ENCODE results near the gene NAV1. TPM values are rescaled to one million over a fixed set of nuclear protein-coding genes. Genes with fewer than 3 reads are reported as not detected.
"Not testable (repeated sequence)": the region's sequence is repeated elsewhere in the genome, so short reads cannot be mapped to it uniquely, and the experiment has no call there.

Gene NAV1
- total RNA-seq, 1 donor from 2014 or later = 63.3 TPM

GRCh38 chr1:201515062-201515750 is 23.7 kb upstream of the NAV1 start:
- no peak for DNase-seq
- ATAC-seq = no peak
- intact Hi-C loops (cut with micrococcal nuclease) = loop anchor here (10.0 kb wide), 1 partner anchor 70 kb away; no protein-coding TSS in a partner anchor

DNA sequence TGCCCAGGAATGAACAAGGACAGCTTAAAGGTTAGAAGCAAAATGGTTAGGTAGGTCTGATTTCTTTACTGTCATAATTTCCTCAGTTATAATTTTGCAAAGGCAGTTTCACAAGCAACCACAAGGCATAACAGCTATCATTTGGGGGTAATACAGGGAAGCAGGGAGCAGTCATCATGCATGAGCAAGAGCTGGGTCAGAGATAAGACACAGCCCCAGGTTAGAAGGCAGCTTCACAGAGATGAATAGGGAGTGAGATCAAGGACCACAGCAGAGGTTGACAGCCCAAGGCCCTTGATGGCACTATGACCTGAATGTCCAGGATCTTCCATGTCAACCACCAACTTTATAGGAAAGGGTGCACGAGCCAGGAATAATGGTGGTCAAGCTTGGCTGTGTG is 23.0 kb upstream of the NAV1 start:
- no peak for ATAC-seq
- intact Hi-C loops (cut with micrococcal nuclease) = loop anchor here (10.0 kb wide), 1 partner anchor 71 kb away; no protein-coding TSS in a partner anchor
- DNase-seq = no peak

DNA sequence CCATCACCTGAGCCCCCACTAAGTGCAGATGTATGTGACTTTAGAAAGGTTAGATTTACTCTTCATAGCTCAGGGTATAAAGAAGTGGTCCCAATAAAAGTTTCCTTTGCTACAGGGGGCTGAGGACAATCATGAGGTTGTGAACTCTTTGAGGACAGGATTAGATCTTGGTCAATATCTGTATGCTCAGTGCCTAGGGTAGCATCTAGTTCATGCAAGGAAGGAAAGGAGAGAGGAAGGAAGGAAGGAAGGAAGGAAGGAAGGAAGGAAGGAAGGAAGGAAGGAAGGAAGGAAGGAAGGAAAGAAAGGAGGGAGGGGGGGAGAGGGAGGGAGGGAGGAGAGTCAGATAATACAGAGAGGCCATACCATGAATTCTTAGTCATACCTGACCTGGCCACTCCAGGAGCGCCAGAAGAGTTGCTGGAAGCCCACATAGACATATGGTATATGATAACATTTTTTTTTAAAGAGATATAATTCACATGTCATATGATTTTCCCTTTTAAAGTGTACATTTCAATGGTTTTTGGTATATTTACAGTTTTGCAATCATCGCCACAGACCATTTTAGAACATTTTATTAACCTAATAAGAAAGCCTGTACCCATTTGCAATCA is 22.3 kb upstream of the NAV1 start:
- intact Hi-C loops (cut with micrococcal nuclease) = loop anchor here (10.0 kb wide), 1 partner anchor 72 kb away; no protein-coding TSS in a partner anchor
- ATAC-seq (no peak), DNase-seq (no peak)

DNA sequence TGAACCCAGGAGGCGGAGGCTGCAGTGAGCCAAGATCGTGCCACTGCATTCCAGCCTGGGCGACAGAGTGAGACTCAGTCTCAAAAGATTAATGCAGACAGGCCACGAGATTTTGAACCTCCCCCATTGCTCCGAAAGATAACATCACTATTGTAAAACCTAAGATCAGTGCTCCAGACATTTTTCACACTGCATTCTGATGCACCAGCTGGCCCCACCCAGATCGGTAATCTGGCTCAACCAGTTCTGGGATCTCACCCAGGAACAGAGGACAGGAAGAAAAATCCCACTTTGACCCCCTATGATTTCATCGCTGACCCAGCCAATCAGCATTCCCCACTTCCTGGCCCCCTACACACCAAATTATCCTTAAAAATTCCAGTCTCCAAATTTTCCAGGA is 21.3 kb upstream of the NAV1 start:
- intact Hi-C loops (cut with micrococcal nuclease) = loop anchor here (10.0 kb wide), 1 partner anchor 73 kb away; no protein-coding TSS in a partner anchor
- DNase-seq = no peak
- ATAC-seq = no peak

DNA sequence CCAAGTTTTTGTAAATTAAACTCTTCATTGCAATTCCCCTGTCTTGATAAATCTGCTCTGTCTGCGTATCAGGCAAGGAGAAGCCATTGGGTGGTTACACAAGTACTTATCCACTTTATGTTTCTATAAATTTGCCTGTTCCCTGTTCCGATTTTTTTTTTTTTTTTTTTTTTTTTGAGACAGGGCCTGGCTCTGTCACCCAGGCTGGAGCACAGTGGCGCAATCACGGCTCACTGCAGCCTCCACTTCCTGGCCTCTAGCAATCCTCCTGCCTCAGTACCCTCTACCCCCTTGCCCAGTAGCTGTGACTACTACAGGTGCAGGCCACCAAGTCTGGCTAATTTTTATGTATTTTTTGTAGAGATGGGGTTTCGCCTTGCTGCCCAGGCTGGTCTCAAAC is 20.9 kb upstream of the NAV1 start:
- intact Hi-C loops (cut with micrococcal nuclease) = loop anchor here (10.0 kb wide), 1 partner anchor 73 kb away; no protein-coding TSS in a partner anchor
- no peak for ATAC-seq

GRCh38 chr1:201520046-201520575 is 18.8 kb upstream of the NAV1 start:
- intact Hi-C loops (cut with micrococcal nuclease); ATAC-seq; DNase-seq: not testable (repeated sequence)

More for the DNA sequence above, 20.9 kb upstream of the NAV1 start:
- DNase-seq = no peak

DNA sequence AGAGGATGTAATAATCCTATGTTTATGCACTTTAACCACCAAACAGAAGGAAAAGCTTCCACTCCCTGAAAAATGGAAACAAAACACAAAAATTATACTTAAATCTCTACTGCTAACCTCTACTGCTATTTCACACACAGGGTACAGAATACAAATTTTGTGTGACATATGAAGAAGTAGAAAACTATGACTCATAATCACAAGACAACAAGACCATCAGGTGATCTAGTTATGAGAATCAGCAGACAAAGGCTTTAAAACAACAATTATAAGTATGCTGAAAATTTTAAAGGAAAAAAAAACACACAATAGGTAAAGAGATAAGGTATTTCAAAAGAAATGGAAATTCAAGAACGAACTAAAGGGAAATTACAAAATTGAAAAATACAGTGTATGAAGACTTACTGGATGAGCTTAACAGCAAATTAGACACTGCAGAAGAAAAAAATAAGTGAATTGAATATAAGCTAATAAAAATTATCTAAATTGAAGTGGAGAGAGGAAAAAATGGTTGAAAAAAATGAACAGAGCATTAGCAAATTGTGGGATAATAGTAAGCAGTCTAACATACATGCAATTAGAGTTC is 13.6 kb upstream of the NAV1 start:
- intact Hi-C loops (cut with micrococcal nuclease) = no loop called here
- no peak for DNase-seq
- ATAC-seq = no peak

DNA sequence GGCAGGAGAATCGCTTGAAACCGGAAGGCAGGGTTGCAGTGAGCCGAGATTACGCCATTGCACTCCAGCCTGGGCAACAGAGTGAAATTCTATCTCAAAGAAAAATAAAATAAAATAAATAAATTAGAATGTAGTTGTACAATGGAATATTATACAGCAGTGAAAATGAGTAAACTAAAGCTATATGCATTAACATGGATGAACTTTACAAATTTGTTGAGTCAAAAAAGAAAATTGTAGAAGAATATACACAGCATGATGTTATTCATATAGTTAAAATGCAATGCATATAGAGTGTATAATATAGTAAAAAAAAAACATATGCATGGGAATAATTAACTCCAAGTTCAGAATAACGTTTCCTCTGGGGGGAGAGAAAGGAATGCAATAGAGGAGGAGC is 11.0 kb upstream of the NAV1 start:
- DNase-seq = no peak
- intact Hi-C loops (cut with micrococcal nuclease) = no loop called here
- ATAC-seq = no peak

DNA sequence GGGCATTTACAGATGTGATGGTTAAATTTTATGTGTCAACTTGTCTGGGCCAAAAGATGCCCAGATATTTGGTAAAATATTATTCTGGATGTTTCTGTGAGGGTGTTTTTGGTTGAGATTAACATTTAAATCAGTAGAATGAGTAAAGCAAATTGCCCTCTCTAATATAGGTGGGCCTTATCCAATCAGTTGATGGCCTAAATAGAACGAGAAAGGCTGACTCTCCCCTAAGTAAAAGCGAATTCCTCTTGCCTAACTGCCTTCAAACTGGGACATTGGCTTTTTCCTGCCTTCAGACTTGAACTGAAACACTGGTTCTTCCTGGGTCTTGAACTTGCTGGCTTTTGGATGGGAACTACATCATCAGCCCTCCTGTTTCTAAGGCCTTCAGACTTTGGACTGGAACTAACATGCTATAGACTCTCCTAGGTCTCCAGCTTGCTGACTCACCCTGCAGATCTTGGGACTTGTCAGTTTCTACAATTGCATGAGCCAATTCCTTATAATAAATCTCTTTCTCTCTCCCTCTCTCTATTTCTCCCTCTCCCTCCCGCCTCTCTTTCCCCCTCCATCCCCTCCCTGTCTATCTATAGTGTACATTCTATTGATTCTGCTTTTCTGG is 10.2 kb upstream of the NAV1 start:
- intact Hi-C loops (cut with micrococcal nuclease) = no loop called here
- DNase-seq (no peak), ATAC-seq (no peak)

- ATAC-seq (peak; percentile 90), DNase-seq (peak; percentile 91)
- intact Hi-C loops (cut with micrococcal nuclease) = no loop called here
Measured at GRCh38 chr1:201530741-201531531, 8.0 kb upstream of the NAV1 start.

GRCh38 chr1:201531551-201532425 is 7.1 kb upstream of the NAV1 start:
- intact Hi-C loops (cut with micrococcal nuclease) = no loop called here
- ATAC-seq = peak; percentile 29
- DNase-seq = peak; percentile 39

DNA sequence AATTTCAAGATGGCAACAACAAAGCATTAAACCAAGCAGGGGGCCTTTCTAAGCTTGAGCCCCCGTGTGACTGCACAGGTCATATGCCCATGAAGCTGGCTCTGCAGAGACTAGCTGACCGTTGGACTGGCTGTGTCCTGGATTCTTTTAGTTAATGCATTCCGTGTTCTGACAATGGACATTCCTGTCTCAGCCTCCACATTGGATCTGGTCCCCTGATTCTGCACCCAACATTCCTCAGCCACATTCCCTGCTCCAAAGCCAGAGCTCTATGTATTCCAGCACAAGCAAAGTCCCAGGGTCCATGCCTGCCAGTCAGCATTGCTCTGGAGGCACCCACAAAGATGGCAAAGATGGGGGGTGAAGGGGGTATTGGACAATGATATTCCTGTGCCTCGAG is 5.1 kb upstream of the NAV1 start:
- ATAC-seq (no peak), DNase-seq (no peak)
- intact Hi-C loops (cut with micrococcal nuclease) = no loop called here

GRCh38 chr1:201535046-201535918 is 3.6 kb upstream of the NAV1 start:
- no peak for DNase-seq
- ATAC-seq = no peak
- intact Hi-C loops (cut with micrococcal nuclease) = no loop called here

- no peak for DNase-seq
Measured at GRCh38 chr1:201535919-201536245, 3.0 kb upstream of the NAV1 start.

GRCh38 chr1:201536558-201536957 is 2.4 kb upstream of the NAV1 start:
- DNase-seq (peak; percentile 56), ATAC-seq (peak; percentile 29)
- intact Hi-C loops (cut with micrococcal nuclease) = no loop called here

More at GRCh38 chr1:201535919-201536245, 3.0 kb upstream of the NAV1 start:
- intact Hi-C loops (cut with micrococcal nuclease) = no loop called here
- peak; percentile 8 for ATAC-seq

DNA sequence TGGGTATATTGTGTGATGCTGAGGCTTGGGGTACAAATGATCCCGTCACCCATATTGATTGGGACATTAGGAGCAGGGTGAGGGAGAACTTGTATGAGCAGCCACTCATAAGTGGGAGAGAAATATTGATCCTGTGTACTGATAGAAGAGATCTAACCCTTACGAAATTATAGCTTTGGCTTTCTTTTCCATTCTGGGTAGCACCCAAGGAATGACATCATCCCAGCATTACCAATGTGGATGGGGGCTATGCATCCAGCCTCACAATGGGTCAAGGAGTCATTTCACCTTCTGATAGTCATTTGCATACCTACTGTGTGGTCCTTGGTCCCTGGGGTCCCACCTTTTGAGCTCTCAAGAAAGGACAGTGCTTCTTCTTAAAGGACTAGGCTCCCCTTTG is 1.9 kb upstream of the NAV1 start:
- DNase-seq (no peak), ATAC-seq (no peak)
- intact Hi-C loops (cut with micrococcal nuclease) = no loop called here

DNA sequence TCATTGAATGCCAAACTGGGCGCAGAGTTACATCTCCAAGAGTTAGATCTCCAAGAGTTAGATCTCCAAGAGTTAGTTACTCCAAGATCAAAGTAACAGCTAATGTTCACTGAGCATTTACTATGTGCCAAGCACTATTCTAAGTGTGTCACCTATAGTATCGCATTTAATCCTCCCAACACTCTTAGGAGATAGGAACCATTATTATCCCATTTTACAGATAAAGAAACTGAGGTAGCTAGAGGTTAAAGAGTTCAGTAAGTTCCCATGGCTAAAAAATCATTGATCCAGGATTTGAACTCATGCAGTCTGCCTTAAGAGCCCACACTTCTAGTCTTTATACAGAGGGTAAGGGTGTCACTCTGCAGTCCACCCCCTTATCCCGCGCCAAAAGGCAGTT is 1.5 kb upstream of the NAV1 start:
- DNase-seq (no peak), ATAC-seq (no peak)
- intact Hi-C loops (cut with micrococcal nuclease) = no loop called here

All from left ventricle myocardium superior (tissue), 1 donor.